Neutrophil (primary cell): Measurements from ENCODE around the gene MYBPC2.

ENCODE experiments used
- H3K27ac ChIP-seq: fragments of 200-600 bp; sonication (generic); 2 replicates; pipeline ENCODE4 v1.5.1; 2016; ENCODE audit warnings: mild to moderate bottlenecking, moderate library complexity
- H3K27me3 ChIP-seq: fragments of 200-600 bp; sonication (generic); 2 replicates; pipeline ENCODE4 v1.6.0; 2016; ENCODE audit warnings: mild to moderate bottlenecking
- H3K36me3 ChIP-seq: fragments of 200-600 bp; sonication (generic); 2 replicates; pipeline ENCODE4 v1.5.1; 2017
- H3K4me1 ChIP-seq, 2 experiments: fragments of 200-600 bp in 1 of 2; sonication (generic) in 1 of 2; 1 replicate in 1 of 2; 2 replicates in 1 of 2; pipeline versions ENCODE4 v1.5.1 to v1.6.1; 2013 to 2016; ENCODE audit warnings: low read depth in 1 of 2, low read length in 1 of 2, mild to moderate bottlenecking in 1 of 2, moderate library complexity in 1 of 2; ENCODE audit not compliant: control insufficient read depth in 1 of 2, insufficient read depth in 1 of 2
- H3K4me3 ChIP-seq, 2 experiments: fragments of 200-600 bp in 1 of 2; sonication (generic) in 1 of 2; 1 replicate in 1 of 2; 2 replicates in 1 of 2; pipeline ENCODE4 v1.5.1; 2013 to 2016; ENCODE audit warnings: low read depth in 1 of 2, low read length in 1 of 2, mild to moderate bottlenecking in 1 of 2, moderate library complexity in 1 of 2
- H3K9me3 ChIP-seq: fragments of 200-600 bp; sonication (generic); 2 replicates; pipeline ENCODE4 v1.5.1; 2016
- TF ChIP-seq, protein P1 (sequence below): fragments of 200-600 bp; sonication (generic); IDR thresholded peaks from 2 replicates; pipeline ENCODE4 v1.5.1; 2016; ENCODE audit warnings: antibody characterized with exemption

Gene MYBPC2

DNA sequence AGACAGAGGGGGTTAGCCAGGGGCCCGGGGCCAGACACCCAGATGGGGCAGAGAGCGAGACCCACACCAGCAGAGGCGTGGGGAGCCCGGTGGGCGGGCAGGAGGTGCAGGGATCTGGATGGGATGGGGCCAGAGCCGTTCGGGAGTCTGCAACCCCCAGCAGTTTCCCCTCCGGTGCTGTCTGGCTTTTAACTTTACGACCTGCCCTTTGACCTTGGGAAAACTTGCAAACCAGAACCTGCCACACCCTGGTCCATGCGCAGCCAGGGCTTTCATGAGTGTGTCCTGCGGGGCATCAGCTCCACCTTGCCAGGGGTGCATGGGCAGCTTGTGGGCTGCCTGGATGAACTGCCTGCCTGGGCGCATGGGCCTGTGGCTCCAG, 68.5 kb downstream of the MYBPC2 start:
- TF ChIP-seq, protein P1, sequence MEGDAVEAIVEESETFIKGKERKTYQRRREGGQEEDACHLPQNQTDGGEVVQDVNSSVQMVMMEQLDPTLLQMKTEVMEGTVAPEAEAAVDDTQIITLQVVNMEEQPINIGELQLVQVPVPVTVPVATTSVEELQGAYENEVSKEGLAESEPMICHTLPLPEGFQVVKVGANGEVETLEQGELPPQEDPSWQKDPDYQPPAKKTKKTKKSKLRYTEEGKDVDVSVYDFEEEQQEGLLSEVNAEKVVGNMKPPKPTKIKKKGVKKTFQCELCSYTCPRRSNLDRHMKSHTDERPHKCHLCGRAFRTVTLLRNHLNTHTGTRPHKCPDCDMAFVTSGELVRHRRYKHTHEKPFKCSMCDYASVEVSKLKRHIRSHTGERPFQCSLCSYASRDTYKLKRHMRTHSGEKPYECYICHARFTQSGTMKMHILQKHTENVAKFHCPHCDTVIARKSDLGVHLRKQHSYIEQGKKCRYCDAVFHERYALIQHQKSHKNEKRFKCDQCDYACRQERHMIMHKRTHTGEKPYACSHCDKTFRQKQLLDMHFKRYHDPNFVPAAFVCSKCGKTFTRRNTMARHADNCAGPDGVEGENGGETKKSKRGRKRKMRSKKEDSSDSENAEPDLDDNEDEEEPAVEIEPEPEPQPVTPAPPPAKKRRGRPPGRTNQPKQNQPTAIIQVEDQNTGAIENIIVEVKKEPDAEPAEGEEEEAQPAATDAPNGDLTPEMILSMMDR, result no peak

DNA sequence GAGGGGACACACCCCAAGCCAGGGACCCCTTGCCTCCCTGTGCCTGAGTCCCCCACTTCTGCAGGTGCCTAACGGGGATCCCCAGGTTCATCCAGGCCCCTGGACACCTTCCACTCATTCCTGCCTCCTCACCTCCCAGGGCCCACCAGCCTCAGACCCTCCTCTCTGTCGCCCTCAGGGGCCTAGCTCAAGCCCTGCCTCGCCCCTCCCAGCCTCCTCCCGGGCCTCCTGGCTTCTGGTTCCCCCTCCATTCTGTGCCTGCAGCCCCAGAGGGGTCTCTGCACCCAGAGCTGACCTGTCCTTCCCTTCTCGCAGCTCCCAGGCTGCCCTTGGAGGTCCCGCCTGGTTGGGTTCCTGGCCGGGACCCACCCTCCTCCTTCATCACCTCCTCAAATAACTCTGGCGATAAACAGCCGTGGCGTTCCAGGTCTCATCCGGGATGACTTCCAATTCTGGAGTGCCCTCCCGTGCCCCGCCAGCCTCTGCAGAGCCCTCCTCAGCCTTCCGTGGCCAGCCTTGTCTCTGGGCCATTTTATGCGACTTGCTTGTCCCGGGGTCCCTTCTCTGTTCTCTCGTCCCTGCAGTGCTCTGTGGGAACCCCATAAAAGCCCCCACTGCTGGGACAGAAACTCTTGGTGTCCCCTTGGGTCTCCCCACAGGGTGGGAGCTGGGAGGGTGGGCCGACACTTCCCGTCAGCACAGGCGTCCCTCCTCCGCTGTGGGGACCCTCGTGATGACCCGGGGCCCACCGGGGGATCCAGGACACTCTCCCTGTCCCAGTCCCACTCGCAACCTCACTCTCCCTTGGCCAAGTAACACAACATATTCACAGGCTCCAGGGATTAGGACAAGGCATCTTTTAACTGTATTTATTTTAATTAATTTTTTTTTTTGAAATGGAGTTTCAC, 69.1 kb downstream of the MYBPC2 start:
- TF ChIP-seq, protein P1, result no peak
- Histone ChIP-seq H3K4me1 (no peaks in the 10 kb centered on the region), H3K4me3 (no peak overlapping the region), H3K36me3 (peaks cover 7% of the 10 kb centered on the region), H3K27ac (no peak overlapping the region), H3K27me3 (no peaks in the 10 kb centered on the region), H3K9me3 (no peaks in the 10 kb centered on the region)

More for the DNA sequence above, 68.5 kb downstream of the MYBPC2 start:
- no peaks in the 10 kb centered on the region for H3K9me3 ChIP-seq
- peaks cover 4% of the 10 kb centered on the region for H3K36me3 ChIP-seq
- no peak overlapping the region for H3K4me3 ChIP-seq
- no peaks in the 10 kb centered on the region for H3K27me3 ChIP-seq
- H3K4me1 ChIP-seq, result no peaks in the 10 kb centered on the region
- H3K27ac ChIP-seq, result no peak overlapping the region

DNA sequence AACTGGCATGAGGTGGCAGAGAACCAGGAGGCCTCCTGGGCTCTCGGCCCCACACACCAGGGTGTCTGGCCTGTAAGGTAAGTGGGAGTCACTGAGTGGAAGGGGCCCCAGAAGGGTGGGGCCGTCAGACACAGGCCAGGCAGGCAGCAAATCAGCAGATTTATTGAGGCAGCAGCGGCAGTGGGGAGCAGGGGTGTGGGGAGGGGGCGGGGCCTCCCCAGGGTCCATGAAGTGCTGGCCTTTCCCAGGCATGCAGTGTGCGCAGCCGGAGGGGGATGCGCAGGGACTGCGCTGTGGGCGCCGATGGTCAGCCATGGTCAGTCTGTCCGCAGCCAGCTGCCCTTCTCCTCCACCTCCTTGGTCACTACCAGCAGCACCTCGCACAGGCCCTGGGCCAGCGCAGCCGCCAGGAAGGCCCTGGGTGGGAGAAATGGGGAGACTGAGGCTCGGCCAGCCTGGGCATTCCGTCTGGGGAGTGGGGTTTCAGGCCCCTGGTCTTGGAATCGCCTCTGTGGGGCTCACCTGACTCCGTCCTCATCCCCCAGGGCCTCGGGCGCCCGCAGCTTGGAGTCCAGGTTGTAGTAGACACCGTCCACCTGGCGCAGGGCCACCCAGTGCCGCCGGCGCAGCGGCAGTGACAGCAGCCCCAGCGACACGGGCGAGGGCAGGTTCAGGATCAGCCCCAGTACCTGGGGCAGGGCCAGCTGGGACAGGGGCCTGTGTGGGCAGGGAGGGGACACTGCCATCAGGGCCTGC, 73.3 kb downstream of the MYBPC2 start:
- Histone ChIP-seq H3K4me3 (no peak overlapping the region), H3K4me1 (peaks cover 6 to 8% of the 10 kb centered on the region in 2 experiments), H3K27ac (no peak overlapping the region), H3K9me3 (no peaks in the 10 kb centered on the region), H3K36me3 (peaks cover 7% of the 10 kb centered on the region), H3K27me3 (no peaks in the 10 kb centered on the region)
- TF ChIP-seq, protein P1, result no peak

GRCh38 chr19:50506700-50507099, 74.0 kb downstream of the MYBPC2 start:
- Histone ChIP-seq H3K27me3 (no peaks in the 10 kb centered on the region), H3K4me3 (no peak overlapping the region), H3K27ac (no peak overlapping the region), H3K36me3 (peaks cover 7% of the 10 kb centered on the region), H3K9me3 (no peaks in the 10 kb centered on the region), H3K4me1 (peaks cover 6 to 9% of the 10 kb centered on the region in 2 experiments)
- TF ChIP-seq, protein P1, result no peak

- H3K27ac ChIP-seq, result no peak overlapping the region
- no peaks in the 10 kb centered on the region for H3K27me3 ChIP-seq
- no peak overlapping the region for H3K4me3 ChIP-seq
- no peaks in the 10 kb centered on the region for H3K9me3 ChIP-seq
- peaks cover 6 to 9% of the 10 kb centered on the region in 2 experiments for H3K4me1 ChIP-seq
- TF ChIP-seq, protein P1, result no peak
- H3K36me3 ChIP-seq, result peaks cover 7% of the 10 kb centered on the region
These were observed 74.7 kb downstream of the MYBPC2 start for GRCh38 chr19:50507376-50507775.
